Measurements from ENCODE around the gene HOOK2. TPM values are rescaled to one million over a fixed set of nuclear protein-coding genes. Genes with fewer than 3 reads are reported as not detected.

Gene HOOK2
- total RNA-seq, 1 experiment from 2014 or later, result 74.2 TPM

GRCh38 chr19:12754465-12755196 is 20.7 kb downstream of the HOOK2 start:
- CTCF ChIA-PET, result no interaction called here

GRCh38 chr19:12752056-12752781 is 23.1 kb downstream of the HOOK2 start:
- no peaks in the 10 kb centered on the region for H3K9me3 Mint-ChIP-seq (ENCODE audit: unreplicated experiment)
- Histone ChIP-seq H3K9me3 (no peaks in the 10 kb centered on the region), H3K4me1 (peaks cover 5% of the 10 kb centered on the region; the same call in 1 of the 2 replicates), H3K36me3 (ENCODE audit: control insufficient read depth, insufficient read depth, low read length) (no peaks in the 10 kb centered on the region; the same call in 1 of the 2 replicates), H3K4me3 (ENCODE audit: low read depth, low read length) (no peak overlapping the region), H3K27me3 (replicated peaks; ENCODE audit: control insufficient read depth, insufficient read depth, low read length) (no peaks in the 10 kb centered on the region; the same call in 1 of the 2 replicates)
- H3K27ac Mint-ChIP-seq (ENCODE audit: unreplicated experiment), result no peak overlapping the region
- no TSS peak for BruUV-seq (replicated peaks)
- no peak overlapping the region for H3K4me3 Mint-ChIP-seq (ENCODE audit: unreplicated experiment)
- peaks cover 13% of the 10 kb centered on the region for H3K4me1 Mint-ChIP-seq (ENCODE audit: low read depth, unreplicated experiment)
- ChIA-PET CTCF (interaction anchor here (0.6 kb wide), 1 partner anchor 24 kb away, joined by 3 read pairs; no protein-coding TSS in a partner anchor), POLR2A (no interaction called here)
- H3K27me3 Mint-ChIP-seq (ENCODE audit: insufficient read depth, unreplicated experiment), result peaks cover 20% of the 10 kb centered on the region
- intact Hi-C loops (cut with micrococcal nuclease; ENCODE audit: unreplicated experiment), result no loop called here
- H3K36me3 Mint-ChIP-seq (ENCODE audit: insufficient read depth, unreplicated experiment), result peaks cover 24% of the 10 kb centered on the region
- no peak for DNase-seq
- TF ChIP-seq CTCF (IDR thresholded peaks at IDR 0.05; ENCODE audit: insufficient read depth in 1 of 2, low read depth in 1 of 2, low read length in 1 of 2, severe bottlenecking in 1 of 2, unreplicated experiment in 1 of 2), result no peak

More at GRCh38 chr19:12754465-12755196, 20.7 kb downstream of the HOOK2 start:
- no peak overlapping the region for H3K27ac Mint-ChIP-seq (ENCODE audit: unreplicated experiment)
- Histone ChIP-seq H3K27me3 (replicated peaks; ENCODE audit: control insufficient read depth, insufficient read depth, low read length) (no peaks in the 10 kb centered on the region; the same call in 1 of the 2 replicates), H3K4me3 (ENCODE audit: low read depth, low read length) (no peak overlapping the region), H3K9me3 (no peaks in the 10 kb centered on the region), H3K36me3 (ENCODE audit: control insufficient read depth, insufficient read depth, low read length) (no peaks in the 10 kb centered on the region), H3K4me1 (peaks cover 5% of the 10 kb centered on the region; the same call in 1 of the 2 replicates)
- no peak for TF ChIP-seq CTCF (IDR thresholded peaks at IDR 0.05; ENCODE audit: insufficient read depth in 1 of 2, low read depth in 1 of 2, low read length in 1 of 2, severe bottlenecking in 1 of 2, unreplicated experiment in 1 of 2)
- H3K36me3 Mint-ChIP-seq (ENCODE audit: insufficient read depth, unreplicated experiment), result peaks cover 11% of the 10 kb centered on the region
- peaks cover 20% of the 10 kb centered on the region for H3K27me3 Mint-ChIP-seq (ENCODE audit: insufficient read depth, unreplicated experiment)
- peaks cover 12% of the 10 kb centered on the region for H3K4me1 Mint-ChIP-seq (ENCODE audit: low read depth, unreplicated experiment)
- no peak overlapping the region for H3K4me3 Mint-ChIP-seq (ENCODE audit: unreplicated experiment)
- no peaks in the 10 kb centered on the region for H3K9me3 Mint-ChIP-seq (ENCODE audit: unreplicated experiment)
- intact Hi-C loops (cut with micrococcal nuclease; ENCODE audit: unreplicated experiment), result no loop called here
- POLR2A ChIA-PET, result no interaction called here
- BruUV-seq (replicated peaks), result no TSS peak
- DNase-seq, result no peak

GRCh38 chr19:12751635-12752034 is 23.7 kb downstream of the HOOK2 start, which contains the start of gene BEST2:
TSS of gene BEST2 (plus strand) at chr19:12751791. CDS start at chr19:12752593, 802 bp downstream.
- no peaks in the 10 kb centered on the region; the same call in 1 of the 2 replicates for H3K36me3 ChIP-seq (ENCODE audit: control insufficient read depth, insufficient read depth, low read length)
- Mint-ChIP-seq H3K9me3 (ENCODE audit: unreplicated experiment) (no peaks in the 10 kb centered on the region), H3K4me3 (ENCODE audit: unreplicated experiment) (no peak within 1 kb of the TSS), H3K36me3 (ENCODE audit: insufficient read depth, unreplicated experiment) (peaks cover 30% of the 10 kb centered on the region), H3K27ac (ENCODE audit: unreplicated experiment) (no peak within 1 kb of the TSS), H3K4me1 (ENCODE audit: low read depth, unreplicated experiment) (peaks cover 13% of the 10 kb centered on the region), H3K27me3 (ENCODE audit: insufficient read depth, unreplicated experiment) (peaks cover 20% of the 10 kb centered on the region)
- BruUV-seq (replicated peaks), result no TSS peak
- DNase-seq, result no peak
- H3K4me1 ChIP-seq, result peaks cover 5% of the 10 kb centered on the region; the same call in 1 of the 2 replicates
- ChIA-PET CTCF (interaction anchor here (0.6 kb wide), 1 partner anchor 24 kb away, joined by 3 read pairs; no protein-coding TSS in a partner anchor), POLR2A (no interaction called here)
- intact Hi-C loops (cut with micrococcal nuclease; ENCODE audit: unreplicated experiment), result no loop called here
- H3K9me3 ChIP-seq, result no peaks in the 10 kb centered on the region
- H3K4me3 ChIP-seq (ENCODE audit: low read depth, low read length), result no peak within 1 kb of the TSS
- TF ChIP-seq CTCF (IDR thresholded peaks at IDR 0.05; ENCODE audit: insufficient read depth in 1 of 2, low read depth in 1 of 2, low read length in 1 of 2, severe bottlenecking in 1 of 2, unreplicated experiment in 1 of 2), result no peak
- H3K27me3 ChIP-seq (replicated peaks; ENCODE audit: control insufficient read depth, insufficient read depth, low read length), result no peaks in the 10 kb centered on the region; the same call in 1 of the 2 replicates

All from Caco-2 (cell line).